ENCODE results near the gene VPS37B.
"Not testable (repeated sequence)": the region's sequence is repeated elsewhere in the genome, so short reads cannot be mapped to it uniquely, and the experiment has no call there.

Gene VPS37B

GRCh38 chr12:122895704-122896636 lies at the start of gene VPS37B:
TSS of gene VPS37B (minus strand) at chr12:122896124. CDS start at chr12:122896062, 62 bp downstream.
- peak; percentile 76 to 82 for DNase-seq (ENCODE audit: extremely low read depth in 1 of 2, low read depth in 1 of 2)

GRCh38 chr12:122944605-122945592 lies 49.0 kb upstream of the VPS37B start:
- no peak for DNase-seq (ENCODE audit: extremely low read depth in 1 of 2, low read depth in 1 of 2)

GRCh38 chr12:122943196-122943595 lies 47.3 kb upstream of the VPS37B start:
- no peak for DNase-seq (ENCODE audit: extremely low read depth in 1 of 2, low read depth in 1 of 2)

GRCh38 chr12:122942637-122943036 lies 46.7 kb upstream of the VPS37B start:
- no peak for DNase-seq (ENCODE audit: extremely low read depth in 1 of 2, low read depth in 1 of 2)

GRCh38 chr12:122941351-122941750 lies 45.4 kb upstream of the VPS37B start:
- not testable (repeated sequence) for DNase-seq (ENCODE audit: extremely low read depth in 1 of 2, low read depth in 1 of 2)

GRCh38 chr12:122939125-122939524 lies 43.2 kb upstream of the VPS37B start:
- no peak for DNase-seq (ENCODE audit: extremely low read depth in 1 of 2, low read depth in 1 of 2)

GRCh38 chr12:122937622-122938091 lies 41.7 kb upstream of the VPS37B start:
- DNase-seq (ENCODE audit: extremely low read depth in 1 of 2, low read depth in 1 of 2) = no peak

GRCh38 chr12:122935318-122935717 lies 39.4 kb upstream of the VPS37B start:
- no peak for DNase-seq (ENCODE audit: extremely low read depth in 1 of 2, low read depth in 1 of 2)

GRCh38 chr12:122934722-122935121 lies 38.8 kb upstream of the VPS37B start:
- DNase-seq (ENCODE audit: extremely low read depth in 1 of 2, low read depth in 1 of 2) = no peak

GRCh38 chr12:122932207-122932606 lies 36.3 kb upstream of the VPS37B start:
- DNase-seq (ENCODE audit: extremely low read depth in 1 of 2, low read depth in 1 of 2) = no peak

GRCh38 chr12:122929812-122930211 lies 33.9 kb upstream of the VPS37B start:
- DNase-seq (ENCODE audit: extremely low read depth in 1 of 2, low read depth in 1 of 2) = no peak

- no peak for DNase-seq (ENCODE audit: extremely low read depth in 1 of 2, low read depth in 1 of 2)
Measured at GRCh38 chr12:122929148-122929538, 33.2 kb upstream of the VPS37B start.

GRCh38 chr12:122928404-122929147 lies 32.7 kb upstream of the VPS37B start:
- DNase-seq (ENCODE audit: extremely low read depth in 1 of 2, low read depth in 1 of 2) = no peak

GRCh38 chr12:122927756-122928403 lies 32.0 kb upstream of the VPS37B start:
- no peak for DNase-seq (ENCODE audit: extremely low read depth in 1 of 2, low read depth in 1 of 2)

GRCh38 chr12:122921917-122922316 lies 26.0 kb upstream of the VPS37B start:
- no peak for DNase-seq (ENCODE audit: extremely low read depth in 1 of 2, low read depth in 1 of 2)

- DNase-seq (ENCODE audit: extremely low read depth in 1 of 2, low read depth in 1 of 2) = no peak
Measured at GRCh38 chr12:122920687-122921086, 24.8 kb upstream of the VPS37B start.

GRCh38 chr12:122918827-122919226 lies 22.9 kb upstream of the VPS37B start:
- no peak for DNase-seq (ENCODE audit: extremely low read depth in 1 of 2, low read depth in 1 of 2)

- no peak for DNase-seq (ENCODE audit: extremely low read depth in 1 of 2, low read depth in 1 of 2)
Measured at GRCh38 chr12:122917507-122918121, 21.7 kb upstream of the VPS37B start.

- no peak for DNase-seq (ENCODE audit: extremely low read depth in 1 of 2, low read depth in 1 of 2)
Measured at GRCh38 chr12:122909442-122910288, 13.7 kb upstream of the VPS37B start.
